ENCODE results near the gene KCNK3. TPM values are rescaled to one million over a fixed set of nuclear protein-coding genes. Genes with fewer than 3 reads are reported as not detected.

The KCNK3 gene
- total and polyA plus RNA-seq, 2 experiments from 2014 or later, result not detected

DNA sequence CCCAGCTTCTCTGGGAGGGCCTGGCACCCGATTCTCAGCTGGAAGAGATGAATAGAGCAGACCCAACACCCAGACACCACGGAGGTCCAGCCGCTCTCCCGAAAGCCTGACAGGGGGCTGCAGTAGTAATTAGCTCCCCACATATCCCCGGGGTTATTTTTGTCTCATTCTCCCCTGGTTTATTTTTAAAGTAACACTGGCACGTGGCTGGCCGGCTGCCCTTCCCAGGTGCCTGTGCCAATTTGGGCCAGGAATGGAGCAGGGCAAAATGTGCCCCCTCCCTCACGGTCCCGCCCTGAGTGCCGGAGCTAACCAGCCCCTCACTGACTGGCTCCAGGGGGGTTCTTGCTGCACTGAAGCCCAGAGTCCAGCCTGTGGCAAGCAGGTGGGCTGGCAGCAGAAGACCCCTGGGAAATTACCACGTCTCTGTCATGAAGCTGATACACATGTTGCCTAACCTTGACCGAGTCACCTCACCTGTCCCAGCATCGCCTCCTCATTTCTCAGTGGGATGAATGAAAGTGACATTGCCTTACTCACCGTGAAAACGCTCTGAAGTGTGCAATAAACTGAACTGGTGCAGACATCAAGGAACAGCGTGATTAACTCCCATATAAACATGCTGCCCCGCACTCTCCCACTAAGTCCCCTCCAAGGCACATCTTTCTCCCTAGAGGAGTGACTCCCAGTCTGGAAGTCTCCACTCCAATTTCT lies 18.4 kb downstream of the KCNK3 start:
- no peaks in the 10 kb centered on the region for H3F3A ChIP-seq (ENCODE audit: insufficient read depth)
- no peak overlapping the region for H3K4me2 ChIP-seq (ENCODE audit: unreplicated experiment)
- no peak overlapping the region for H3K4me3 ChIP-seq
- no peaks in the 10 kb centered on the region for H3K79me2 ChIP-seq (ENCODE audit: insufficient read depth)
- no peaks in the 10 kb centered on the region for H3K36me3 ChIP-seq (ENCODE audit: low read depth)
- H3K4me1 ChIP-seq (ENCODE audit: insufficient read depth), result no peaks in the 10 kb centered on the region
- no peaks in the 10 kb centered on the region; the same call in 1 of the 2 replicates for H3K27me3 ChIP-seq (replicated peaks; ENCODE audit: insufficient read depth)
- DNase-seq, result no peak
- H3K9me3 ChIP-seq (ENCODE audit: low read depth), result no peaks in the 10 kb centered on the region
- H3K9ac ChIP-seq, result no peak overlapping the region
- no peaks in the 10 kb centered on the region for H3K9me2 ChIP-seq (ENCODE audit: insufficient read depth)
- TF ChIP-seq EZH2phosphoT487 (IDR thresholded peaks at IDR 0.05; ENCODE audit: insufficient read depth, low read depth), result no peak
- TF ChIP-seq EZH2 (IDR thresholded peaks at IDR 0.05; ENCODE audit: insufficient read depth, poor library complexity, severe bottlenecking), result no peak
- in situ Hi-C loops (cut with MboI), result no loop called here
- H3K27ac ChIP-seq, result no peak overlapping the region
- 49 to 50% methylated on average over 17 of the region's 17 CpGs for WGBS, 2 experiments (ENCODE audit: low coverage in 1 of 2, low lambda C conversion rate in 2 of 2, missing lambda C conversion rate in 2 of 2)
- H2AFZ ChIP-seq, result no peak overlapping the region
- no peaks in the 10 kb centered on the region for H4K20me1 ChIP-seq (ENCODE audit: insufficient read depth)

GRCh38 chr2:26711457-26712161 lies 19.1 kb downstream of the KCNK3 start:
- no peak overlapping the region for H3K9ac ChIP-seq
- H3K36me3 ChIP-seq (ENCODE audit: low read depth), result no peaks in the 10 kb centered on the region
- no peaks in the 10 kb centered on the region for H3K79me2 ChIP-seq (ENCODE audit: insufficient read depth)
- no peaks in the 10 kb centered on the region for H3K9me3 ChIP-seq (ENCODE audit: low read depth)
- H2AFZ ChIP-seq, result no peak overlapping the region
- no peaks in the 10 kb centered on the region for H3F3A ChIP-seq (ENCODE audit: insufficient read depth)
- H3K4me1 ChIP-seq (ENCODE audit: insufficient read depth), result no peaks in the 10 kb centered on the region
- no peak for DNase-seq
- H3K4me2 ChIP-seq (ENCODE audit: unreplicated experiment), result no peak overlapping the region
- 65% methylated on average over 11 of the region's 11 CpGs for WGBS, 2 experiments (ENCODE audit: low coverage in 1 of 2, low lambda C conversion rate in 2 of 2, missing lambda C conversion rate in 2 of 2)
- no peak for TF ChIP-seq EZH2 (IDR thresholded peaks at IDR 0.05; ENCODE audit: insufficient read depth, poor library complexity, severe bottlenecking)
- TF ChIP-seq EZH2phosphoT487 (IDR thresholded peaks at IDR 0.05; ENCODE audit: insufficient read depth, low read depth), result no peak
- H3K27ac ChIP-seq, result no peak overlapping the region
- no peaks in the 10 kb centered on the region for H3K9me2 ChIP-seq (ENCODE audit: insufficient read depth)
- H3K27me3 ChIP-seq (replicated peaks; ENCODE audit: insufficient read depth), result no peaks in the 10 kb centered on the region; the same call in 1 of the 2 replicates
- H3K4me3 ChIP-seq, result no peak overlapping the region
- in situ Hi-C loops (cut with MboI), result no loop called here
- H4K20me1 ChIP-seq (ENCODE audit: insufficient read depth), result no peaks in the 10 kb centered on the region

DNA sequence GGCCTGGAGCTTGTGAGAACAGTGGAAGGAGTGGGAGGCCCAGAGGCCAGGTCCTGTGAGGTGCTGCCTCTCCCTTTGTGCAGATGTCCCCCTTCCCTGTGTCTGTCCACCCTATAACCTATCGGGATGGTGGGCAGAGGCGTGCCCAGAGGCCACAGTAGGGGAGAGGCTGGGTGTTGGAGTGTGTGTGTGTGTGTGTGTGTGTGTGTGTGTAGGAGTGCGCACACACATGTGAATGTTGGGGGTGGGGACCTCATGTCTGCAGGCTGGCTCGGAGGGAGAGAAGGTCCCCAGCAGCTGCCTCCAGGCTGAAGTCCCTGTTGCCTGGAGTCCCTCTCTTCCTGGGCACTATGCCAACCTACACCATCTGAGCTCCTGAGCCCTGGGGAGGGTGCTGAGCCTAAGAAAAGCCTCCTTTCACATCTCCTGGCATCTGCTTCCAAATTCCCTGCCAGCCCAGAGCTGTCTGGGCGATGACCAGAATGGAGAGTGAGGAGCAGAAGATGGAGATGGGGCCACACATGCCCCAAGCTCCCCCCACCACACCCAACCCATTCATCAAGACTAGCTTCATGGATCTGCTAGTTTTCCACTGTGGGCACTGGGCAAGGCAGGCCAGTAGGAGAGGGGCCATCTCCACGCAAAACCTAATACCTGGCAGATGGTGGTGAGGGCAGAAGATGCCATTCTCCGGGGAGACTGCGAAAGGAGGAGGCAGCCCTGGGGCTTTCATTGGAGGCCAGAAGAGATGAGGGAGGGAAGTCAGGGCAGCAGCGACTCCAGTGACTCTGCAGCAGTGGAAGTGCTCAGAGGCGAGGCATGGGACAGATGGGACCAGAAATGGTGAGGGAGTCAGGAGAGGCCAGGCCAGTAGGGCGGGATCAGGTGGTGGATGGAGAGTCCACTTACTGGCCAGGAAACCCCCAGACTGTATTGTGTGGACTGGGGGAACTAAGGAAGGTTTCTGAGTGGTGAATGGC lies 20.3 kb downstream of the KCNK3 start:
- in situ Hi-C loops (cut with MboI), result no loop called here
- 81 to 84% methylated on average over 11 of the region's 11 CpGs for WGBS, 2 experiments (ENCODE audit: low coverage in 1 of 2, low lambda C conversion rate in 2 of 2, missing lambda C conversion rate in 2 of 2)

More for the DNA sequence above, 20.3 kb downstream of the KCNK3 start:
- no peaks in the 10 kb centered on the region for H3F3A ChIP-seq (ENCODE audit: insufficient read depth)
- H3K79me2 ChIP-seq (ENCODE audit: insufficient read depth), result no peaks in the 10 kb centered on the region
- H3K27ac ChIP-seq, result no peak overlapping the region
- DNase-seq, result no peak
- H3K4me1 ChIP-seq (ENCODE audit: insufficient read depth), result no peaks in the 10 kb centered on the region
- no peaks in the 10 kb centered on the region for H3K36me3 ChIP-seq (ENCODE audit: low read depth)
- H2AFZ ChIP-seq, result no peak overlapping the region
- H3K9me3 ChIP-seq (ENCODE audit: low read depth), result no peaks in the 10 kb centered on the region
- H4K20me1 ChIP-seq (ENCODE audit: insufficient read depth), result no peaks in the 10 kb centered on the region
- H3K27me3 ChIP-seq (replicated peaks; ENCODE audit: insufficient read depth), result no peaks in the 10 kb centered on the region; the same call in 1 of the 2 replicates
- H3K9ac ChIP-seq, result no peak overlapping the region
- H3K4me2 ChIP-seq (ENCODE audit: unreplicated experiment), result no peak overlapping the region
- no peak overlapping the region for H3K4me3 ChIP-seq
- TF ChIP-seq EZH2phosphoT487 (IDR thresholded peaks at IDR 0.05; ENCODE audit: insufficient read depth, low read depth), result no peak
- TF ChIP-seq EZH2 (IDR thresholded peaks at IDR 0.05; ENCODE audit: insufficient read depth, poor library complexity, severe bottlenecking), result no peak
- no peaks in the 10 kb centered on the region for H3K9me2 ChIP-seq (ENCODE audit: insufficient read depth)
